ENCODE measurements around the gene IL1R2. TPM values are rescaled to one million over a fixed set of nuclear protein-coding genes. Genes with fewer than 3 reads are reported as not detected.

The IL1R2 gene
- total and polyA plus RNA-seq, 2 of the 13 experiments (the other 11 are each of a cell fraction or from before 2014, with no cell fraction given), result 3.6 to 7.3 TPM

GRCh38 chr2:102065675-102066252 lies 74.0 kb downstream of the IL1R2 start (continued):
- no peak for TF ChIP-seq MLXIP (CRISPR knock-in tag; IDR thresholded peaks at IDR 0.05; ENCODE audit: borderline replicate concordance)
- no peak for TF ChIP-seq THYN1 (CRISPR knock-in tag; IDR thresholded peaks at IDR 0.05; ENCODE audit: borderline replicate concordance, low read depth)
- TF ChIP-seq ZMYM3 (CRISPR knock-in tag; IDR thresholded peaks at IDR 0.05), result peak; percentile 88
- TF ChIP-seq ZNF773 (CRISPR knock-in tag; IDR thresholded peaks at IDR 0.05; ENCODE audit: borderline replicate concordance), result no peak
- TF ChIP-seq MTF1 (CRISPR knock-in tag; IDR thresholded peaks at IDR 0.05), result no peak
- no peak for TF ChIP-seq USF2 (IDR thresholded peaks at IDR 0.05; ENCODE audit: low read depth, low read length)
- TF ChIP-seq USF2 (CRISPR knock-in tag; IDR thresholded peaks at IDR 0.05; ENCODE audit: borderline replicate concordance), result no peak
- no peak for TF ChIP-seq ZNF354B (CRISPR knock-in tag; IDR thresholded peaks at IDR 0.05)
- peak; percentile 86; the same call in 1 of the 2 replicates for TF ChIP-seq ZNF788 (CRISPR knock-in tag; IDR thresholded peaks at IDR 0.05; ENCODE audit: borderline replicate concordance)
- TF ChIP-seq ELF1 (CRISPR knock-in tag; IDR thresholded peaks at IDR 0.05), result no peak
- no peak for TF ChIP-seq ZNF367 (CRISPR knock-in tag; IDR thresholded peaks at IDR 0.05; ENCODE audit: borderline replicate concordance)
- TF ChIP-seq ZKSCAN8 (CRISPR knock-in tag; IDR thresholded peaks at IDR 0.05; ENCODE audit: borderline replicate concordance), result no peak
- no peak for TF ChIP-seq ZC3H4 (CRISPR knock-in tag; IDR thresholded peaks at IDR 0.05; ENCODE audit: borderline replicate concordance)
- TF ChIP-seq JDP2 (CRISPR knock-in tag; IDR thresholded peaks at IDR 0.05; ENCODE audit: borderline replicate concordance), result no peak
- TF ChIP-seq GRHL1 (CRISPR knock-in tag; conservative IDR thresholded peaks at IDR 0.05), result no peak
- TF ChIP-seq BCL6 (CRISPR knock-in tag; IDR thresholded peaks at IDR 0.05), result peak; percentile 73
- peak; percentile 58; the same call in 1 of the 2 replicates for TF ChIP-seq ZFP82 (CRISPR knock-in tag; IDR thresholded peaks at IDR 0.05; ENCODE audit: borderline replicate concordance)
- TF ChIP-seq ETS1 (CRISPR knock-in tag; IDR thresholded peaks at IDR 0.05), result no peak
- no peak for TF ChIP-seq ATF7 (IDR thresholded peaks at IDR 0.05)
- 0 out of 2 replicates have a peak, but pooled peaks have one; percentile 58 for TF ChIP-seq ATF7 (CRISPR knock-in tag; IDR thresholded peaks at IDR 0.05)
